Activated CD8-positive, alpha-beta memory T cell treated with anti-CD3 and anti-CD28 coated beads, Interleukin-2, amount 50 U/mL, for 4 hours (primary cell): ENCODE results near the gene CCNG2.

Source experiments
- DNase-seq: peaks from one replicate; pipeline ENCODE4 v3.0.0-alpha.2; 2020

Gene CCNG2

DNA sequence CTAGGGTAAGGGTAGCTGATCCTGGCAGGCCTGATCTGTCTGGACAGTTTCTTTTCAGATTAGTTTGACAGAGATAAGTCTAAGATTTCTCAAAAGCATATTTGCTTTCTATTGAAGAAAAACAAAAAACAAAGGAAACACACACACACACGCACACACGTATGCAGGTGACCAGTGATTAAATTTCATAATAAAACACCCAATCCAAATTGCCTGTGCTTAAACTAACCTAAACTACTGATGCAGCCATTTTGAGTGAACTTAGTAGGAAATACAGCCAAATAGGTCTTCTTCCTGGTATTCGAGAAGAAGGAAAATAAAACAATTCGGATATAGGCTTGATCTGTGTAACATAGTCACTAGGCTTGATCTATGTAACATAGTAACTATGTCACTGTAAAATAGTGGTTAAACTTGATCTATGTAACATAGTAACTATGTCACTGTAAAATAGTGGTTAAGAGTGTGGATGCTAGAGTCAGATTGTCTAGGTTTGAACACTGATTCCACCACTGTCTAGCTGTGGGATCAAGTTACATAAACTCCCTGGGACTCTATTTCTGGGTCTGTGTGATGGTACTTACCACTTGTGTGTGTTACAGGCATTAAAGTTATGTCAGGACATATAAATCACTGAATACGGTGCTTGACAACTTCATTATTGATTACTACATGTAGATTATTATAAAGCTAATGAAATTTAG, 9.8 kb upstream of the CCNG2 start:
- DNase-seq = no peak

DNA sequence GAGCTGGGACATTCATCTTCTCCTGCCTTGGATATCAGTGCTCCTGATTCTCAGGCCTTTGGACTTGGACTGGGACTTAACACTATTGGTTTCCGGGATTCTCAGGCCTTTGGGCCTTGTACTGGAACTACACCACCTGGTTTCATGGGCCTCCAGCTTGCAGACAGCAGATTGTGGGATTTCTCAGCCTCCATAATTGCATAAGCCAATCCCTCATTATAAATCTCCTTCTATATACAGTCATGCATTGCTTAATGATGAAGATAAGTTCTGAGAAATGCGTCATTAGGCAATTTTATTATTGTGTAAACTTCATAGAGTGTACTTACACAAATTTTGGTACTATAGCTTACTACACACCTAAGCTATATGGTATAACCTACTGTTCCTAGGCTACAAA, 8.9 kb upstream of the CCNG2 start:
- no peak for DNase-seq

DNA sequence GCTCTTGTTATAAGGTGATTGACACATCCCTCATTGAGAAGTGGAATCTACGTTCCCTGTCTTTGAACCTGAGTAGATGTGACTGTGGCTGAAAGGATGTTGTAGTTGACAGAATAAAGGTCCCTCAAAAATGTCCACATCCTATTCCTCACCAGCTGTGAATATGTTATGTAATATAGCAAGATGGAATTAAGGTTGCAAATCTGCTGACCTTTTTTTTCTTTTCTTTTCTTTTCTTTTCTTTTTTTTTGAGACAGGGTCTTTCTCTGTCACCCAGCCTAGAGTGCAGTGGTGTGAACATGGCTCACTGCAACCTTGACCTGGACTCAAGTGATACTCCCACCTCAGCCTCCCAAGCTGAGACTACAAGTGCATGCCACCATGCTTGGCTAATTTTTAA, 7.2 kb upstream of the CCNG2 start:
- no peak for DNase-seq

DNA sequence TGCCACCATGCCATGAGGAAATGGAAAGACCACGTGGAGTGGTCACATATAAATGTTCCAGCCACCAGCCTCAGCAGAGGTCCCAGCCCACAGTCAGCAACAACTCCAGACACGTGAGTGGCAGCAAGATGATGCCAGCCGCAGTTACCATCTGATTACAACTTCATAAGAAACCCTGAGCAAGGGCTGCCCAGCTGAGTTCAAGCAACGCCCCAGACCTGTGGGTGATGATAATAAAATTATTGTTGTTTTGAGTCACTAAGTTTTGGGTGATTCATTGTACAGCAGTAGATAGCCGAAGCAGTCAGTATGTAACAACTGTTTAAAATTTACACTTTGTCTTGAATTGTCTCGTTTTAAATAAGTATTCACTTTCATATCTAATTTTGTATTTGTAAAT, 5.8 kb upstream of the CCNG2 start:
- no peak for DNase-seq

DNA sequence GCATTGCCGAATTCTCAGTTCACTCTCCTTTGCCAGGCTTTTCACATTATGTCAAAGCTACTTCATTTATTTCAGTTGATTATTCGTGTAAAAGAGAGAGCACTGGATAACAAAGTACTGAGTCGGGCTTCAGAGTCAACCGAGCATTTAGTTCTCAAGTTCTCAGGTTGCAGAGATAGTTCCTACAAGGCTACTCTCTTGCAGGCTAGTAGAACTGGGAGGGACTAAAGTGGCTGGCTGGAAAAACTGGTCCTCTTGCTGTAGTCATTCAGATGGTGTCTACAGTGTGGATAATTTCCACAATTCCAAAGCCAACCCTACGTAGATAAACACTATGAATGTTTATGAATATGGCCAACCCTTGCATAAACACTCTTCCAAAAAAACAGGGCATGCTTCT, 4.6 kb upstream of the CCNG2 start:
- no peak for DNase-seq

DNA sequence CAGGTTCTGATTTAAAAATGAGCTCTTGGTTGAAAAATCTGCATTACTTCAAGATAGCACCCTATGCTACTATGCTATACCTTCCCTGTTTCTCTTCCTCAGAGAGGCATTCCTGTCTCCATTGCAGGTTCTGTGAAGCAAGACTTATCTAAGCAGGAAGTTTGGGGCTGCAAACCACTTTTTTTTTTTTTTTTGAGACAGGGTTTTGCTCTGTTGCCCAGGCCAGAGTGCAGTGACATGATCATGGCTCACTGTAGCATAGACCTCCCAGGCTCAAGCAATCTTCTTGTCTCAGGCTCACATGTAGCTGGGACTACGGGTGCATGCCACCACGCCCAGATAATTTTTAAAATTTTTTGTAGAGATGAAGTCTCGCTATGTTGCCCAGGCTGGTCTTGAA, 4.0 kb upstream of the CCNG2 start:
- no peak for DNase-seq

DNA sequence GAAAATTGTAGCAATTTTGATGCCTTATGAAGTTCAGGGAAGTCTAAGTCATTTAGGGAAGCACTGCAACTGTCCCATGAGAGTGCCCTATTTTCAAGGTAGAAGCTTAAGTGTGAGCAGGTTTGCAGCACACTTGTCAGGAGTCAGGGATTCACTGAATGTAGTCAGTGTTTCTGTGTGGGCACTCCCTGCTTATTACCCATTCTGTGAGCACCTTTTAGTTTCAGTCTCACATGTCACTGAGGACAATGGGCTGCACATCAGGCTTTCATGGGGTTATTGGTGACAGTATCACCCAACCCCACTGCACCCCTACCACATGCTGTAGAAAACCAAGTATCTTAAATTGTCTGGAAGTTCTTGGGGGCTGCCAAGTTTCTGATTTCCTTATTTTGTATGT, 2.9 kb upstream of the CCNG2 start:
- DNase-seq = no peak

DNA sequence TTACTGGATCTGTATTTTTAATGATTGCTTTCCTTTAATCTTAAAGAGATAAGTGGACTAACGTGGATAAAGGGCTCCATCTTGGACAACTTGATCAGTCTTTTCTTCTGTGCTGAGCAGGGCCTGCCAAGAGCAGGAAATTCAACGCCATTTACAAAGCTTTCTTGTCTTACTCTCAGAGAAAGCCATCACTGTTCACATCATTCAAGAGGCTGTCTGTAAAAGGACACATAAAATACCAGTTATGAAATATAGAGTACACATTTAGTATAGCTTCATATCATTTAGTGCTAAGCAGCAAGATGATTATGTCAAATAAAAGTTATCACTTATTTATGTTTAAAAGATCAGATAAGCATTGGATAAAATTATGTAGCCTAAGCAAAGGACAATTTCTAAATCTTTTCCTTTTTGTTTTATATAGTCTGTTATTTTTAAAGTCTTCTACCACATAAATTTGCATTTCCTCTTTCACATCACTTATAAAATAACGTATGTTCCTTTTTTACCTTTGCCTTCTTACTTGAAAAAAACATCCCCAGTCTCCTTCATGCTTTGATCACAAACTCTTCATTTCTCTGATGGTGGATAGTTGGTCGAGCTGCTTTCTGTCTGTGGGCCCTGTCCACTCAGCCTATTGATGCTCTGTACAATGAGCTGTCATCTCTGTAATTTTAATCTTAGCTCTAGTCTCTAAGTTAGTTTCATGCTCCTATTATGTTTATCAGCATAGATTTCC, 2.1 kb upstream of the CCNG2 start:
- DNase-seq = no peak

DNA sequence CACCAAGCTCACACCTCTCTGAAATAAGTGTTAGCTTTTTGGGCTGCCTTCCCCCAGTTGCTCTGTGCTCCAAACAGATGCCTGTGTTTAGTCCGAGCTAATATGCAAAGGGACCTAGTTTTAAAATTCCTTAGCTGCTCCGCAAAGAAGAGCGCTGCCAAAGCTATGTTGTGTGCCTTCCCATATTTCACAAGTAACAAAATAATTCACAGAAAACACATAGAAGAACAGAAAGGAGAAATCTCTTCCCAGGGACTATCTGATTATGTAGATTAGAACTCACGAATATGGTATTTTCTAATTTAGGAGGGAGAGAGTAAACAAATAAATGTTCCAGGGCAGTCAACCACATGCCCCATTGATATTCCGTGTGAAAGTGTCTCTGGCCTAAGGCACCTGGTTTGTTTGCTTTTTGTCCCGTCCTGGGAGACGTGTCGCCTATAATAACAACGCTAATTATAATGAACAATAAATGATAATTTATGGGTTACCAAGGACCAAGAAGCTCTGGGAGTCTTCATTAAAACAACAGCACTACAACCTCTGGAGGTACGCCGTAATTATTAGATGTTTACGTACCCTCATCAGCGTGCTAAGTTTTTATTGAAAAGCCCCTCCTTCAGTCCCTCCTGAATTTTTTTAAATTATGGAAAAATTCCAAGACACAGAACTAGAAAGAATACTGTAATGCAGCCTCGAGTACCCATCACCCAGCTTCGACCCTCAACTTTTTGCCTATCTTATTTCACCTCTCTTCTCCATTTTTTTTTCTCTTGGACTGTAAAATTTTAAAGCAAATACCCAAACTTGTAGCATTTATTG, 1.2 kb upstream of the CCNG2 start:
- no peak for DNase-seq

DNA sequence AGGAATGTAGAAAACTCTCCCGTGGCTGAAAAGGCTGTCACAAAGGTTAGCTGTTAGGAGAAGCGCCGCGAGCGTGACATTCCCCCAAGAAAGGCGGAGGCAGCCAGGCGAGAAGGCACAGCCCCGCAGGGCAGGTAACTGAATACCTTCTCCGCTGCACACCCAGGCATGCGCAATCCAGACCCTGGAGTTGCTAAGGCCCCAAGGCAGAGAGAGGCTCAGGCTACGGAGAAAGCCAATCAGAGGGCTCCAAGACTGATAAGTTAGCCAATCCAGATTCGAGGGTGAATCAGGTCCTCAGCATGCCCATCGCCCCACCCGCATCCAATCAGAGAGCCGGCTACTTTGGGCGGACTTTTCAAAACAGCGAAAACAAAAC, 485 bp upstream of the CCNG2 start:
- DNase-seq = peak; percentile 90

DNA sequence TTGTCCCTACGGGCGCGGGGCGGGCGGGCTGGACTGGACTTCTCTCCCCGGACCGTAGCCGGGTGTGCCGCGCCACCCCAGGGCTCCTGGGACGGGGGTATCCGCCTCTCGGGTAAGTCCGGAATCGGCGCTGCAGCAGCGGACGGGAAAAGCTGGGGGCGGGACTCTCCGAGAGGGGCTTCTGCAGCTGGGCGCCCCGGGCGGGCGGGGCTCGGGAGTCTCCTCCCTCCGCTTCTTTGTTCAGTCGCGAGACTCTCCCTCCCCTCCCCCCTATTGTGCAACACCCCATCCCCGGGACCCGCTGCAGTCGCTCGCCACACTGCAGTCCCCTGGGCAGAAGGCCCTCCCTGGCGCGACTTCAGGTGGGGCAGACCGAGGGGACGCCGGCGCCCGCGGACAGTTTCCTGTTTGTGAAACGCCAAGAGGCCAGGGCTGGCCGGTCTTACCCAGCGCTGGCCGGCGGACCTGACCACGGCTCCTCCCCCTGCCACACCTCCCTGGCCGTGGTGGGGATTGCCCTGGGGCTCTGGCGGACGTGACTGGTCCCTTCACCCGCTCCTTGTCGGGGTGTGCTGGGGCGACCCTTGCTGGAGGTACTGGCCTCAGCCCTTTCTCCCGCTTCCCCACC, 966 bp downstream of the CCNG2 start:
- peak; percentile 72 for DNase-seq

DNA sequence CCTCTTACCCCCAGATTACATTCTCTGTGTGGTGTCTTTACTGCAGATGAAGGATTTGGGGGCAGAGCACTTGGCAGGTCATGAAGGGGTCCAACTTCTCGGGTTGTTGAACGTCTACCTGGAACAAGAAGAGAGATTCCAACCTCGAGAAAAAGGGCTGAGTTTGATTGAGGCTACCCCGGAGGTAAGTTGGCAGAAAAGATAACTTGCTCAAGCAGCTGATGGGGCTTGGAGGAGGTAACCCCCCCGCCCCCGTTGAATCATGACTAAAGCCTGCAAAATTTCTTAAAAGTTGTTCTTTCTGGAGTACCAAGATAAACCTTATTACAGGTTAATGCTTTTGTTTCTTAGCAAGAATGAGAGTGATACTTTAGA, 1.5 kb downstream of the CCNG2 start:
- DNase-seq = peak; percentile 20

DNA sequence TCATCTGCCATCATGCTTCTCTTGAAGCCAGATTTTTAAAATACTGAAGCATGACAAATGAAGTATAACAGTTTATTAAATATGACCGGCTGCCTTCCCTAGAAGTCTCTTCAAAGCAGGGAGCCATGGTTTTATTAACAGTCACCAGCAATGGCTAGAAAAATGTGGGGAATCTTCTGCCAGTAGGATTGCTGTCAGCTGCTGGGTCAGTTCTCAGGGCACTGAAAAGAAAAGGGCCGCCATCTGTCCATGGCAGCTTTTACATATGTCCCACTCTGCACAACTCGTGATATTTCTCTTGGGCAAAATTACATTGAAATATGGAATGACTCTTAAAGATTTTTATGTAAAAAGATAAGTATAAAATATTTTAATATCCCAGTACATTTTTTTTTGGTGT, 2.8 kb downstream of the CCNG2 start:
- DNase-seq = no peak

DNA sequence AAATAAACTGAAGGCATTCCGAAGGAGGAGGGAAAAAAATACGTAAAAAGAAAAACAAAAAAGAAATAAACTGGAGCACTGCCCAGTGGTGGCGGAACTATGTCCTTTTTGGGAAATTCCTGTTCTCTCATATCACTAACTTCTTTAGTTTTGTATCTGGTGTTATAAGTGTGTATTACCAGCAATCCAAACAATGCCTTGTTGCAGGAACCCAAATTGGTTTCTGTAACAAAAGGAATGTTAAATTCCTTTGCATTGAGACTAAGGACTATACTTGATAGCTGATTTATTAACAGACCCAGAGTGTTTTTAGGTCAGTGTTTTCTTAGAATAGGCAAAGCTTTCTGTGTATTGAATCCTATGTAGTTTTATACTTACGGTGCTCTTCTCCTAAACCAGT, 6.6 kb downstream of the CCNG2 start:
- DNase-seq = no peak

DNA sequence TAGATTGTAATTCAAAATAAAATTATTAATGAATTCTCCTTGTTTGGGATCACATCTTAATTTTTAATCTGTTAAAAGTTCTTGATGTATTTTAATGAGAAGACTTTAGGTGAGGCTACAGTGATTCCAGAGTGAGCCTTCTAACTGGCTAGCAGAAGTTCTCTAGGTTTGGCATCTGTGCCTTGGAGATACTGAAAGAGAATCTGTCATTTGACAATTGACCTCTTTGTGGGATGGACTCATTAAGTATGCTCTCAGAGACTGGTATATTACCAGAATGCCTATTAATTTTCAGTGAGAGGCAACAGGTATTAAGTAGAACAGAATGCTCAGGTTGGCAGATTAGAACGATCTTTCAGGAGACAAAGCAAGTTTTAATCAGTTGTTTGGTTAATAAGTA, 10.2 kb downstream of the CCNG2 start:
- no peak for DNase-seq

DNA sequence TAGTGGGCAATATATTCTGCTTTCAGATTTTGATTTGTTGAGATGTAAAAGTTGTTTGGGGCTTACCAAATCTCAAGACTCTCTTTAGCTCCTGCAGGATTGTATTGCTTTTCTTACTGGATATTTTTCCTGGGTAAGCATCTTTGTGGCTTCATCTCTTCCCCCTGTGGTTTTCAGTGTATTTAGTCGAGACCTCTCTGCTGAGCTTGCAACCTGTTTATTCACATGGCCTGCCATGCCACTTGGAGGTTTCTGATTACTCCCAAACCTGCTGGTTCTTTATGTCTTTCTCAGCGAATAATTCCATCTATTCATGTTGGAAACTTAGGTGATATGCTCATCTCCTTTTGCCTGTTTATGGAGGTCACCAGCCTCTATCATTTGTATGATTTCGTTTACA, 10.9 kb downstream of the CCNG2 start:
- DNase-seq = no peak

DNA sequence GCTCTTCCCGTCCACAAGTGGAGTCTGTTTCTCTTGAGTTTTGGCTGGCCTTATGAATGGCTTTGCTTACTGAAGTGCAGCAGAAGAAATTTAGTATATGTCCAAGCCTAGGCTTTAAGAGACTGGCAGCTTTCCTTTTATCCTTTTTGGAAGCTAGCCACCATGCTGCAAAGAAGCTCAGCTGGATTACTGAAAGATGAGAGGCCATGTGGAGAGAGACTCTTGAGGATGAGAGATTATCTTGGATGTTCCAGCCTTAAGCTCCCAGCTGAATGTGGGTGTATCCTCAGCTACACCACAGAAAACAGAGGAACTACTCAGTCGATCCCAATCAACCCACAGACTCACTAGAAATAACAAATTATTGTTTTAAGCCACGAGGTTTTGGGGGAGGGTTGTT, 12.5 kb downstream of the CCNG2 start:
- DNase-seq = no peak

DNA sequence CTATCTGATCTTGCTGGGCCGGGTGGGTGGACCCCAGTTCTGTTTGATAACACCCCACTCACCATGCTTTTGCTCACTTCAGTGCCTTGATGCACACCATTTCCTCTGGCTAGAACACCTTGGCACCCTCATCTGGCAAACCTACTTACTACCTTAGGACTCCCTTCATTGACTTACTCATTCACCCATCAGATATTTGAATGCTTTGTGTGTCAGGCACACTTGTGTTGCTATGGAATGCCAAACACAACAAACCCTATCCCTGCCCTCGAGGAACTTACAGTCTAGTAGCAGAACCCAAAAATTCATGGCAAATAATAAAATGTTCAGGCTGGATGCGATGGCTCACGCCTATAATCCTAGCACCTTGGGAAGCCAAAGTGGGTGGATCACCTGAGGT, 13.9 kb downstream of the CCNG2 start:
- DNase-seq = no peak

DNA sequence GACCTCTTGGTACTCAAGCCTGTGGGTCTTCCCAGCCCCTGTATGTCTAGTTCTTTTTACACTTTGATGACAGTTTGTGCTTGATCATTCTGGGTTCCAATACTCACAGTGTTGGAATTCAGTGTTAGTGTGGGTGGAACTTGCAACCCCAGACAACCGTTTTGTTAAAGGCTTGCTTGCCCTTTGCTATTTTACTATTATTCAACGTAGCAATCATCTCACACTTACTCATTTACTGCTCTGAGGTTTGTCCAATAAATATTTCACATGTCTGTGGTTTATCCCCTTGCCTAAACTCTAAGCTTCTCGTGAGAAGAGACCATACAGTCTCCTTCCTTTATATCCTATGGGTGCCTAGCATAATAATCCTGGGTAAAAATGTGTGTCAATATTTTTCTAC, 15.3 kb downstream of the CCNG2 start:
- no peak for DNase-seq

DNA sequence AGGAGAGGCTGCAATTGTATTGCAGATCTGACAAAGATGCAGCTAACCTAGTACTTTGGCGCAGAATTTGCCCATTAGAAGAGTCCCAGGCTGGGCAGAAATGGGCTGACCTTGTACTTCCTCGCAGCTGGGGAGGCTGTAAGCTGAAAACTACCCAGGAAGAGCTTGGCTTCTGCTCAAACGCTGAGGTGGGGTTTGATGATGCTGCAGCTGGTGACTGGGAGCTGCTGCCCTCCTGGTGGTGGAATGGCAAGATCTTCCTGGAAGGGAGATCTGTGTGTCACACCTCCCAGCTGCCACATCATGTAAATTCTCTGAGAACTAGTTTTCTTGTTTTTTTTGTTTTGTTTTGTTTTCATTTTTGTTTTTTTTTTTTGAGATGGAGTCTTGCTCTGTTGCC, 17.4 kb downstream of the CCNG2 start:
- DNase-seq = no peak

DNA sequence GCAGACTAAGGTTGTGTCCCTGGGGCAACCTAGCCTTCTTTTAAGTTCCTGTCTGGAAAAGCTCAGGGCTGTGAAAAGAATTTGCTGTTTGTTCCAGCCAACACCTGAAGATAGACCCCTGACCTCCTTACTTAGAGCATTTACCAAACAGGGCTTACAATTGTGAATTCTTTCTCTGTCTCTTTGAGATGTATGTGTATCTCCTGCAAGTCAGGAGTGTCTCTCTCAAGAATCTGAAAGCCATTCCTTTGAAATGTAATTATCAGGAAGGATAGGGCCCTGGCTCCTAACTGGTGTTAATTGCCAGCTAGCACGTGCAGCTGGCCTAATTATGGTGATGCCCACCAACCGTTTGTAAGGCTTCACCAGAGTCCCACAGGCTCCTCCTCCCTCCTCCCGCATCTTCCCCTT, 18.2 kb downstream of the CCNG2 start:
- DNase-seq = no peak

DNA sequence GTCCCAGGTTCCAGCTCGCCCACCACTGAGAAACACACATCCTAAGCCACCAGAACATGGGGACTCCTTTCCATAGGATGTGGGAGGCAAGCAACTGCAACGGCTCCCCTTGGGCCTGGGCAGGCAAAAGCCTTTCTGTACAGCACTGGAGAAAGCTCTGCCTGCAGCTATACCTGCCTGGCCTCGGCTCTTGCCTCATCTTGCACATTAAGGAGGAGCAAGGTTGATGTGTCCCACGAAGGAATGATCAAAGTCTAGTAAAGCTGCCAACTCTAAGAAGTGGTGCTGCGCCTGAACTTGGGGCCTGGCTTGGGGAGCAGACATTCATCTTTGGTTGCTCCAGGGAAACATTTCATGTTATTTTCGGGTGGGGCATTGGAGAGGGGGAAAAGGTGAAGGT, 19.6 kb downstream of the CCNG2 start:
- DNase-seq = no peak

DNA sequence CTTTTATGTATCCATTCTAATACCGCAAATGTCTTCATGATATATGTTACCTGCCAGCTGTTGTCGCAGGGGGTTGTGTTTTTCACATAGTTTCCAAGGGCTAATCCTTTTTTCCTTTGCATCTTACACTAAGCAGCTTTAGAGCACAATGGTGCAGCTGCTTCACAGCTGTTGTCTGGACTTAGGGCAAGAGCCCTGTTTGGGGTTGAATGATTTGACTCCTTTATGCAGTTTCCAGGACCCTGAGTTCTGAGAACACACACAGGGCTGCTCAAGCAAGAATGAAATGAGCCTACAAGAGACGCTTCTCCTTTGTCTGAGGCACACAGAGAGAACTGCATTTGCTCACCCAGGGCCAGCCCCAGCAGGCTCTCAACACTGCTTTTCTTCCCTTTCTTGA, 20.2 kb downstream of the CCNG2 start:
- no peak for DNase-seq

DNA sequence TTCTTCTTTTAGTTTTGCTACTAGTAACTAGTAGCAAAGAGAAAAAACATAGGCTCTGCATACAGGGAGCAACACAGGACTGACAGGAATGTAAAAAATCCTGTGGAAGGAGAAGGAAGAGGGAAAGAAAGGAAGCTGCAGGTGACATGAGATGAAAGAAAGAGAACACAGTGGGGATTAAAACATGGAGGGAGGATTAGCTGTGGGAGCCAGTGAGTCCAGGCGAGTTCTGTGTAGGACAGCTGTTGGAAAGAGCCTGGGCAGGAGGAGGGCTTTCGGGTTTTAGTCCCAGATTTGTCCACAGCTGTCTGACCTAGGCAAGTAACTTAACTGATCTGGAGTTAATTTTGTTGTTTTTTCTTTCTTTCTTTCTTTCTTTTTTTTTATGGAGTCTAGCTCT, 21.6 kb downstream of the CCNG2 start:
- DNase-seq = no peak
